SK-N-SH treated with all-trans-retinoic acid at 6 μM for 48 hours (cell line): ENCODE results near the gene ADGRB3.

Source experiments
- ATAC-seq: fragments of 200-7000 bp; cut with Tn5 transposase; 3 replicates; pipeline ENCODE4 v1.9.1; 2020; ENCODE audit warnings: mild to moderate bottlenecking, moderate library complexity
- ARNTL ChIP-seq: fragments of 450-650 bp; formaldehyde crosslinking; IDR thresholded peaks from 2 replicates; pipeline ENCODE4 v1.5.0; 2020; ENCODE audit warnings: low read depth, mild to moderate bottlenecking, moderate library complexity, borderline replicate concordance
- BACH2 ChIP-seq: fragments of 250-450 bp; sonication (Bioruptor Pico); IDR thresholded peaks from 2 replicates; pipeline ENCODE4 v1.9.0; 2021; ENCODE audit warnings: mild to moderate bottlenecking, borderline replicate concordance
- CREB5 ChIP-seq: fragments of 250-450 bp; sonication (Bioruptor Pico); IDR thresholded peaks from 2 replicates; pipeline ENCODE4 v1.5.1; 2020; ENCODE audit warnings: low read depth, mild to moderate bottlenecking, moderate library complexity
- CSRNP3 ChIP-seq: fragments of 250-450 bp; sonication (Bioruptor Pico); IDR thresholded peaks from 2 replicates; pipeline ENCODE4 v1.5.1; 2021; ENCODE audit warnings: mild to moderate bottlenecking, moderate library complexity
- ESRRG ChIP-seq: fragments of 250-450 bp; sonication (Bioruptor Pico); IDR thresholded peaks from 2 replicates; pipeline ENCODE4 v1.6.1; 2021; ENCODE audit warnings: mild to moderate bottlenecking
- GLIS3 ChIP-seq: fragments of 250-450 bp; sonication (Bioruptor Pico); IDR thresholded peaks from 2 replicates; pipeline ENCODE4 v1.5.0; 2020; ENCODE audit warnings: mild to moderate bottlenecking, moderate library complexity
- ISL1 ChIP-seq: fragments of 250-450 bp; sonication (Bioruptor Pico); IDR thresholded peaks from 2 replicates; pipeline ENCODE4 v2.1.2; 2022; ENCODE audit warnings: mild to moderate bottlenecking, moderate library complexity
- OSR1 ChIP-seq: fragments of 250-450 bp; sonication (Bioruptor Pico); IDR thresholded peaks from 2 replicates; pipeline ENCODE4 v1.8.0; 2022; ENCODE audit warnings: moderate library complexity, mild to moderate bottlenecking, inconsistent platforms
- PATZ1 ChIP-seq: fragments of 250-450 bp; sonication (Bioruptor Pico); IDR thresholded peaks from 2 replicates; pipeline ENCODE4 v1.8.0; 2020; ENCODE audit warnings: mild to moderate bottlenecking, moderate library complexity, borderline replicate concordance
- POU6F1 ChIP-seq: fragments of 250-450 bp; sonication (Bioruptor Pico); IDR thresholded peaks from 2 replicates; pipeline ENCODE4 v1.8.0; 2021; ENCODE audit warnings: low read depth, mild to moderate bottlenecking, moderate library complexity, borderline replicate concordance
- PPARA ChIP-seq: fragments of 250-450 bp; sonication (Bioruptor Pico); IDR thresholded peaks from 2 replicates; pipeline ENCODE4 v1.5.0; 2020; ENCODE audit warnings: mild to moderate bottlenecking, borderline replicate concordance
- RARB ChIP-seq: fragments of 250-450 bp; sonication (Bioruptor Pico); IDR thresholded peaks from 2 replicates; pipeline ENCODE4 v1.8.0; 2021; ENCODE audit warnings: mild to moderate bottlenecking, moderate library complexity
- TCF4 ChIP-seq: fragments of 250-450 bp; sonication (Bioruptor Pico); IDR thresholded peaks from 2 replicates; pipeline ENCODE4 v1.8.0; 2021; ENCODE audit warnings: mild to moderate bottlenecking, moderate library complexity, borderline replicate concordance
- TOX ChIP-seq: fragments of 250-450 bp; sonication (Bioruptor Pico); IDR thresholded peaks from 2 replicates; pipeline ENCODE4 v1.8.0; 2021; ENCODE audit warnings: mild to moderate bottlenecking, moderate library complexity, borderline replicate concordance
- TSHZ2 ChIP-seq: fragments of 250-450 bp; sonication (Bioruptor Pico); IDR thresholded peaks from 2 replicates; pipeline ENCODE4 v1.5.0; 2020; ENCODE audit warnings: mild to moderate bottlenecking, moderate library complexity
- ZFP3 ChIP-seq: fragments of 250-450 bp; sonication (Bioruptor Pico); IDR thresholded peaks from 2 replicates; pipeline ENCODE4 v1.5.0; 2020; ENCODE audit warnings: mild to moderate bottlenecking, moderate library complexity
- ZFP30 ChIP-seq: fragments of 450-650 bp; formaldehyde crosslinking; IDR thresholded peaks from 2 replicates; pipeline ENCODE4 v1.5.0; 2022; ENCODE audit warnings: mild to moderate bottlenecking, moderate library complexity
- ZNF565 ChIP-seq: fragments of 450-650 bp; formaldehyde crosslinking; conservative IDR thresholded peaks from 2 replicates; pipeline ENCODE4 v1.5.0; 2020; ENCODE audit warnings: low read depth, mild to moderate bottlenecking, moderate library complexity
- ZNF70 ChIP-seq: fragments of 450-650 bp; formaldehyde crosslinking; IDR thresholded peaks from 2 replicates; pipeline ENCODE4 v1.5.0; 2020; ENCODE audit warnings: mild to moderate bottlenecking, moderate library complexity
- ZNF8 ChIP-seq: fragments of 450-650 bp; formaldehyde crosslinking; IDR thresholded peaks from 2 replicates; pipeline ENCODE4 v1.5.0; 2020; ENCODE audit warnings: mild to moderate bottlenecking, moderate library complexity

The ADGRB3 gene

GRCh38 chr6:68655028-68655427 is 19.9 kb downstream of the ADGRB3 start (continued):
- no peak for TF ChIP-seq TSHZ2 (CRISPR knock-in tag)
- no peak for TF ChIP-seq ZNF8 (CRISPR knock-in tag)

- TF ChIP-seq BACH2 (CRISPR knock-in tag), result no peak
- no peak for TF ChIP-seq RARB (CRISPR knock-in tag)
- no peak for TF ChIP-seq ZFP3 (CRISPR knock-in tag)
- TF ChIP-seq ESRRG (CRISPR knock-in tag), result no peak
- no peak for TF ChIP-seq TOX
- TF ChIP-seq POU6F1 (CRISPR knock-in tag), result no peak
- no peak for TF ChIP-seq PATZ1 (CRISPR knock-in tag)
- TF ChIP-seq TSHZ2 (CRISPR knock-in tag), result no peak
- no peak for TF ChIP-seq CREB5 (CRISPR knock-in tag)
- TF ChIP-seq OSR1 (CRISPR knock-in tag), result no peak
- no peak for TF ChIP-seq ARNTL (CRISPR knock-in tag)
- TF ChIP-seq ZNF70 (CRISPR knock-in tag), result no peak
- no peak for TF ChIP-seq ZNF565 (CRISPR knock-in tag)
- no peak for TF ChIP-seq ZFP30 (CRISPR knock-in tag)
- no peak for TF ChIP-seq ISL1
- TF ChIP-seq PPARA (CRISPR knock-in tag), result no peak
- no peak for TF ChIP-seq TCF4 (CRISPR knock-in tag)
- TF ChIP-seq GLIS3 (CRISPR knock-in tag), result no peak
- no peak for TF ChIP-seq CSRNP3
- ATAC-seq, result no peak
These were observed 22.5 kb downstream of the ADGRB3 start for GRCh38 chr6:68657374-68658139.
